Naive thymus-derived CD4-positive, alpha-beta T cell (primary cell): ENCODE data around the gene IRX4. TPM values are rescaled to one million over a fixed set of nuclear protein-coding genes. Genes with fewer than 3 reads are reported as not detected.
A peak's percentile ranks its signal among the peaks of the same experiment; 100 is the strongest.

Experiments
- ATAC-seq: fragments of 150-1000 bp; cut with Tn5 transposase; 2 replicates; pipeline ENCODE4 v1.10.0; 2021; ENCODE audit warnings: mild to moderate bottlenecking, moderate library complexity
- CTCF ChIA-PET: fragments of 350-600 bp; sonication (Branson Sonifier 250); formaldehyde crosslinking; loops from one replicate; lab custom pipeline; 2021; ENCODE audit warnings: antibody characterized with exemption; lab: Charles Lee
- POLR2A ChIA-PET: fragments of 350-600 bp; sonication (Branson Sonifier 250); formaldehyde crosslinking; loops from one replicate; lab custom pipeline; 2021; ENCODE audit warnings: antibody characterized with exemption, inconsistent platforms; lab: Charles Lee
- DNase-seq, 9 donors: peaks; one replicate each; pipeline versions ENCODE4 v3.0.0 to v3.0.0-alpha.2; 2020 to 2022; ENCODE audit warnings: mixed read lengths in 1 of 9
- H3K27ac ChIP-seq: one replicate; pipeline ENCODE4 v1.7.0; 2013; ENCODE audit warnings: mild to moderate bottlenecking, low read depth, low read length, moderate library complexity
- H3K27me3 ChIP-seq, 2 donors: one replicate each; pipeline ENCODE4 v1.7.0; 2013; ENCODE audit warnings: low read length in 2 of 2, mild to moderate bottlenecking in 2 of 2, moderate library complexity in 2 of 2; ENCODE audit not compliant: control insufficient read depth in 2 of 2, insufficient read depth in 2 of 2
- H3K36me3 ChIP-seq, 3 experiments: 1 replicate in 2 of 3; 2 replicates in 1 of 3; pipeline ENCODE4 v1.7.0; 2013; ENCODE audit warnings: low read length in 3 of 3, mild to moderate bottlenecking in 3 of 3, moderate library complexity in 1 of 3; ENCODE audit not compliant: insufficient read depth in 3 of 3, control insufficient read depth in 2 of 3
- H3K4me1 ChIP-seq, 2 donors: one replicate each; pipeline ENCODE4 v1.7.0; 2013; ENCODE audit warnings: low read length in 2 of 2, mild to moderate bottlenecking in 2 of 2, moderate library complexity in 1 of 2; ENCODE audit not compliant: control insufficient read depth in 2 of 2, insufficient read depth in 2 of 2
- H3K4me3 ChIP-seq: 2 replicates; pipeline ENCODE4 v1.7.0; 2013; ENCODE audit warnings: mild to moderate bottlenecking, low read length
- H3K9me3 ChIP-seq, 3 experiments: 1 replicate in 2 of 3; 2 replicates in 1 of 3; pipeline ENCODE4 v1.7.0; 2013; ENCODE audit warnings: low read length in 3 of 3; ENCODE audit not compliant: control insufficient read depth in 2 of 3
- H3K27ac Mint-ChIP-seq, 9 donors: one replicate each; pipeline ENCODE4 v1.8.0; 2020 to 2022; ENCODE audit warnings: mixed read lengths in 9 of 9, mild to moderate bottlenecking in 8 of 9, moderate library complexity in 5 of 9, inconsistent platforms in 2 of 9
- H3K27me3 Mint-ChIP-seq, 5 donors: one replicate each; pipeline ENCODE4 v1.8.0; 2021 to 2022; ENCODE audit warnings: mixed read lengths in 5 of 5, mild to moderate bottlenecking in 1 of 5
- H3K36me3 Mint-ChIP-seq, 5 donors: one replicate each; pipeline ENCODE4 v1.8.0; 2020 to 2022; ENCODE audit warnings: mixed read lengths in 5 of 5, mild to moderate bottlenecking in 3 of 5, inconsistent platforms in 1 of 5
- H3K4me1 Mint-ChIP-seq, 7 donors: one replicate each; pipeline ENCODE4 v1.8.0; 2020 to 2022; ENCODE audit warnings: mixed read lengths in 7 of 7, mild to moderate bottlenecking in 3 of 7, inconsistent platforms in 1 of 7
- H3K4me3 Mint-ChIP-seq, 10 donors: one replicate each; pipeline ENCODE4 v1.8.0; 2020 to 2022; ENCODE audit warnings: mild to moderate bottlenecking in 10 of 10, mixed read lengths in 10 of 10, moderate library complexity in 6 of 10, inconsistent platforms in 2 of 10
- H3K9me3 Mint-ChIP-seq, 11 donors: one replicate each; pipeline ENCODE4 v1.8.0; 2020 to 2022; ENCODE audit warnings: mixed read lengths in 11 of 11, mild to moderate bottlenecking in 4 of 11, inconsistent platforms in 1 of 11, moderate library complexity in 1 of 11
- intact Hi-C, 2 donors: fragments of 100-400 bp; cut with micrococcal nuclease; formaldehyde crosslinking; loops; one replicate each; pipeline ENCODE4 v1.15.1; 2023
- polyA plus RNA-seq, 2 donors: library from polyadenylated mRNA; unstranded; fragments of 300-500 nt; fragmentation: Illumina TruSeq; gene quantifications; one replicate each; pipeline ENCODE4 v1.2.3, GENCODE V29; 2021
- total RNA-seq, 6 experiments: library from RNA in 5 of 6; stranded (reverse) in 5 of 6; gene quantifications; 1 replicate in 5 of 6; 2 replicates in 1 of 6; pipeline ENCODE4 v1.2.3 and lab custom pipeline; 2021 to 2026

IRX4 gene
- total and polyA plus RNA-seq, 7 experiments from 2014 or later: not detected

GRCh38 chr5:1892685-1893445 is 10.1 kb upstream of the IRX4 start:
- Histone ChIP-seq H3K27me3 (no peaks in the 10 kb centered on the region), H3K4me1 (no peaks in the 10 kb centered on the region), H3K9me3 (no peaks in the 10 kb centered on the region), H3K36me3 (no peaks in the 10 kb centered on the region), H3K27ac (no peak overlapping the region), H3K4me3 (no peak overlapping the region)
- POLR2A ChIA-PET: no interaction called here
- Mint-ChIP-seq H3K4me1 (peaks cover 0 to 4% (median 4%) of the 10 kb centered on the region in 7 donors), H3K36me3 (no peaks in the 10 kb centered on the region), H3K27ac (no peak overlapping the region), H3K4me3 (no peak overlapping the region), H3K9me3 (peaks cover 0 to 4% (median 0%) of the 10 kb centered on the region in 11 donors), H3K27me3 (peaks cover 12 to 64% (median 42%) of the 10 kb centered on the region in 5 donors)
- ATAC-seq: peak; percentile 22
- CTCF ChIA-PET: no interaction called here
- intact Hi-C loops: no loop called here
- no peak for DNase-seq

- H3K9me3 Mint-ChIP-seq: peaks cover 0 to 4% (median 0%) of the 10 kb centered on the region in 11 donors
- no peaks in the 10 kb centered on the region for H3K27me3 ChIP-seq
Measured at GRCh38 chr5:1892211-1892610, 9.5 kb upstream of the IRX4 start.

GRCh38 chr5:1891391-1891790 is 8.7 kb upstream of the IRX4 start:
- H3K36me3 ChIP-seq: no peaks in the 10 kb centered on the region
- POLR2A ChIA-PET: no interaction called here
- no peak for ATAC-seq
- H3K27ac ChIP-seq: no peak overlapping the region
- CTCF ChIA-PET: no interaction called here
- Mint-ChIP-seq H3K4me3 (no peak overlapping the region), H3K4me1 (peaks cover 0 to 4% (median 4%) of the 10 kb centered on the region in 7 donors), H3K36me3 (no peaks in the 10 kb centered on the region), H3K9me3 (peaks cover 0 to 2% (median 0%) of the 10 kb centered on the region in 11 donors), H3K27ac (no peak overlapping the region), H3K27me3 (peaks cover 9 to 57% (median 37%) of the 10 kb centered on the region in 5 donors)
- no peak overlapping the region for H3K4me3 ChIP-seq
- no peaks in the 10 kb centered on the region for H3K27me3 ChIP-seq
- no peaks in the 10 kb centered on the region for H3K4me1 ChIP-seq
- no peaks in the 10 kb centered on the region for H3K9me3 ChIP-seq
- intact Hi-C loops: no loop called here
- DNase-seq: no peak

More at GRCh38 chr5:1892211-1892610, 9.5 kb upstream of the IRX4 start:
- Histone ChIP-seq H3K4me1 (no peaks in the 10 kb centered on the region), H3K4me3 (no peak overlapping the region), H3K36me3 (no peaks in the 10 kb centered on the region), H3K27ac (no peak overlapping the region), H3K9me3 (no peaks in the 10 kb centered on the region)
- no peaks in the 10 kb centered on the region for H3K36me3 Mint-ChIP-seq
- H3K4me3 Mint-ChIP-seq: no peak overlapping the region
- intact Hi-C loops: no loop called here
- H3K27ac Mint-ChIP-seq: no peak overlapping the region
- CTCF ChIA-PET: no interaction called here
- H3K4me1 Mint-ChIP-seq: peaks cover 0 to 4% (median 4%) of the 10 kb centered on the region in 7 donors
- peaks cover 14 to 64% (median 42%) of the 10 kb centered on the region in 5 donors for H3K27me3 Mint-ChIP-seq
- no peak for ATAC-seq
- no peak for DNase-seq
- POLR2A ChIA-PET: no interaction called here

- Histone ChIP-seq H3K4me3 (no peak overlapping the region), H3K36me3 (no peaks in the 10 kb centered on the region), H3K4me1 (no peaks in the 10 kb centered on the region), H3K27me3 (no peaks in the 10 kb centered on the region), H3K27ac (no peak overlapping the region), H3K9me3 (no peaks in the 10 kb centered on the region)
- CTCF ChIA-PET: no interaction called here
- no peak for DNase-seq
- Mint-ChIP-seq H3K4me3 (no peak overlapping the region), H3K27me3 (peaks cover 15 to 55% (median 38%) of the 10 kb centered on the region in 5 donors), H3K4me1 (peaks cover 0 to 6% (median 4%) of the 10 kb centered on the region in 7 donors), H3K36me3 (no peaks in the 10 kb centered on the region), H3K9me3 (peaks cover 0 to 2% (median 0%) of the 10 kb centered on the region in 11 donors), H3K27ac (no peak overlapping the region)
- ATAC-seq: no peak
- POLR2A ChIA-PET: no interaction called here
- intact Hi-C loops: no loop called here
Measured at GRCh38 chr5:1890296-1890695, 7.6 kb upstream of the IRX4 start.

GRCh38 chr5:1889321-1890065 is 6.8 kb upstream of the IRX4 start:
- H3K4me3 Mint-ChIP-seq: peak overlapping the region in 1 of 10 donors; percentile 20
- H3K27me3 Mint-ChIP-seq: peaks cover 20 to 62% (median 45%) of the 10 kb centered on the region in 5 donors
- no peak overlapping the region for H3K27ac Mint-ChIP-seq
- Histone ChIP-seq H3K27ac (no peak overlapping the region), H3K9me3 (no peaks in the 10 kb centered on the region), H3K4me3 (no peak overlapping the region), H3K4me1 (no peaks in the 10 kb centered on the region), H3K27me3 (no peaks in the 10 kb centered on the region), H3K36me3 (no peaks in the 10 kb centered on the region)
- ChIA-PET CTCF (no interaction called here), POLR2A (no interaction called here)
- peaks cover 0 to 2% (median 0%) of the 10 kb centered on the region in 11 donors for H3K9me3 Mint-ChIP-seq
- DNase-seq (no peak), ATAC-seq (no peak)
- peaks cover 0 to 7% (median 4%) of the 10 kb centered on the region in 7 donors for H3K4me1 Mint-ChIP-seq
- no peaks in the 10 kb centered on the region for H3K36me3 Mint-ChIP-seq
- intact Hi-C loops: no loop called here

GRCh38 chr5:1888541-1889251 is 6.0 kb upstream of the IRX4 start:
- Histone ChIP-seq H3K27ac (no peak overlapping the region), H3K9me3 (no peaks in the 10 kb centered on the region), H3K36me3 (no peaks in the 10 kb centered on the region), H3K27me3 (no peaks in the 10 kb centered on the region), H3K4me1 (no peaks in the 10 kb centered on the region), H3K4me3 (no peak overlapping the region)
- intact Hi-C loops: no loop called here
- Mint-ChIP-seq H3K4me1 (peaks cover 0 to 10% (median 9%) of the 10 kb centered on the region in 7 donors), H3K9me3 (peaks cover 0 to 2% (median 0%) of the 10 kb centered on the region in 11 donors), H3K36me3 (no peaks in the 10 kb centered on the region), H3K27ac (peak overlapping the region in 1 of 9 donors; percentile 23), H3K4me3 (peak overlapping the region in 1 of 10 donors; percentile 38), H3K27me3 (peaks cover 26 to 64% (median 47%) of the 10 kb centered on the region in 5 donors)
- no peak for DNase-seq
- ChIA-PET CTCF (no interaction called here), POLR2A (no interaction called here)
- ATAC-seq: no peak
